GM18498 (cell line): ENCODE measurements around the gene IKBIP.
"Not testable (repeated sequence)": the region's sequence is repeated elsewhere in the genome, so short reads cannot be mapped to it uniquely, and the experiment has no call there.

Experiments used
- ATAC-seq: cut with Tn5 transposase; IDR thresholded peaks from one replicate; pipeline ENCODE4 v1.9.1; 2021; ENCODE audit warnings: mild to moderate bottlenecking, moderate library complexity; ENCODE audit not compliant: unreplicated experiment

The IKBIP gene

DNA sequence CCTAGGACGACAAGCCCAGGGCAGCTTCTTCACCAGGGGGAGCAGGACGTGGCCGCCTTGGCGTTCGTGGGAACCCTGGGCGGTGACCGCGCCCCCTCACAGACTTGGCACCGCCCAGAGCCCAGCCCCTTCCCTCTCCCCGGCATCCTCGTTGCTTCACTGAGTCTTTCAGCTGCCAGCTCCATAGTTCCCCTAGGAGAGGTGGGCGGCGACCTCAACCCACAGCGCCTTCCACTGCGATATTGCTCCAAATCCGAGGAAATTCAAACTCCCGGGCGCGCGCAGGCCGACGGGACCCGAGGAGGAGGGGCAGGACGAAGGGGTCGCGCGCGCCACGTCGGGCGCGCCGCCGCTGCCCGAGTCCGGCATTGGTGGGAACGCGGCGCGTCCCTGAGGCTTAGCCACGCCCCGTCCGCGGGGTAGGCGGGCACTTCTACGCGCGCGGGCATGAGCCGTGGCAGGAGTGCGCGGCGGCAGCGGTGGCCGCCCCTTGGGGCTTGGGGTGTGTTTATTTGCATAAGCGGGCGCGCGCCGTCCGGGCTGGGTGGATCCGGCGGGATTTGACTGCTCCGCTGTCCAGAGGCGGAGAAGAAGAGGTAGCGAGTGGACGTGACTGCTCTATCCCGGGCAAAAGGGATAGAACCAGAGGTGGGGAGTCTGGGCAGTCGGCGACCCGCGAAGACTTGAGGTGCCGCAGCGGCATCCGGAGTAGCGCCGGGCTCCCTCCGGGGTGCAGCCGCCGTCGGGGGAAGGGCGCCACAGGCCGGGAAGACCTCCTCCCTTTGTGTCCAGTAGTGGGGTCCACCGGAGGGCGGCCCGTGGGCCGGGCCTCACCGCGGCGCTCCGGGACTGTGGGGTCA lies at the start of gene IKBIP, which contains the start of gene APAF1:
IKBIP (minus strand) TSS at position 77 of the 860 bp plus-strand sequence. CDS start 87 bp downstream, outside the sequence.
APAF1 (plus strand) TSS at position 579 of the 860 bp plus-strand sequence. CDS start 3,070 bp downstream, outside the sequence.
- peak; percentile 89 for ATAC-seq

- ATAC-seq, result no peak
Observed at GRCh38 chr12:98691351-98691750, 46.8 kb upstream of the IKBIP start.

- no peak for ATAC-seq
Observed at GRCh38 chr12:98686603-98687002, 42.0 kb upstream of the IKBIP start.

GRCh38 chr12:98684199-98684598 lies 39.6 kb upstream of the IKBIP start:
- ATAC-seq, result no peak

GRCh38 chr12:98679611-98680005 lies 35.0 kb upstream of the IKBIP start:
- no peak for ATAC-seq

- no peak for ATAC-seq
Observed at GRCh38 chr12:98678946-98679610, 34.5 kb upstream of the IKBIP start.

DNA sequence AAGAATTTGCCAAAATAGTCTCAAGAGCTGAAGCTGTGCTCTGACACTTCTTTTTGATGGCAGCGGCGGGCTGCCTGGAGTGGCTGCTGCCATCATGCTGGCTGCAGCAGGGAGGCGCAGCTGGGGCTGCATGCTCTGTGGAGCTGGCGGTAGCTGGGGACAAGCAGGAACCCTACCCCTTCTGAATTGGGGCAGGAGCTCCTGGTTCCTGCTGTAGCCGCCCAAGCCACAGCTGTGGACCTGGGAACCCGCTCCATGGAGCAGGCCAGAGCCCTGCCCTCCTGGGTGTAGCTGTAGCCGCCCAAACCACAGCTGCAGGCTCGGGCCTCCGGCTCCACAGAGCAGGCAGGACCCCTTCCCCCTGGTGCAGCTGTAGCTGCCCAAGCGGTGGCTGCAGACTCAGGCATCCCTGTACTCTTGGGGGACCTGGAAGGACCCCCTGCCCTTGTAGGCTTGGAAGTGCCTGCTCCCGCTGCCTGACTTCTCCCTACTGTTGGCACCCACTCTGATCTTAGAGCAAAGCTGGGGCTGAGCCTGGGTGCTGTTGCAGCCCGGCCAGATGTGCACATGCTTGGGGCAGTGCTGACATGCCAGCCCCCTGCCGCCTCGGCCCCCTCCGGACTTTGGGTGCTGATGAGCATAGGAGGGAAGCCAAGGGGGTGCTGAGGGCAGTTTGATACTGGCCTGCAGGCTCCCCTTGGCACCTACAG lies 33.8 kb upstream of the IKBIP start:
- ATAC-seq, result no peak

- no peak for ATAC-seq
Observed at GRCh38 chr12:98674841-98675240, 30.3 kb upstream of the IKBIP start.

GRCh38 chr12:98671459-98671858 lies 26.9 kb upstream of the IKBIP start:
- no peak for ATAC-seq

GRCh38 chr12:98669751-98670150 lies 25.2 kb upstream of the IKBIP start:
- ATAC-seq, result no peak

DNA sequence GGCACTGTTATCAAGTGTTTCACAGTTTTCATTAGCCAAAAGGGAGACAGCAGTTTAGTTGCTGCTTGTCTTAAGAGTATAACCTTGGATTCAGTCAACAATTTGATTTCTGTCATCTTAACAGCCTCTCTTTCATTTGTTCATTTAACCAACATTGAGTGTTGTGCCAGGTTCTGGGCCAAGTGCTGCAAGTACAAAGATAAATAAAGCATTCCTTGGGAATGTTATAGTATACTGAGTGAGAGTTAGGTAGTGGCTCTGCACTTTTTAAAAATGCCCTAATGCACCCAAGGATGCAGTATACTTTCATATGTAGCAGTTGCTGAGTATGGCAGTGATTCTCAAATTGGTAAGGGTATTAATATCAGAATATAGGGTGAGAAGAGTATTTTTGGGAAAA lies 15.9 kb upstream of the IKBIP start:
- no peak for ATAC-seq

DNA sequence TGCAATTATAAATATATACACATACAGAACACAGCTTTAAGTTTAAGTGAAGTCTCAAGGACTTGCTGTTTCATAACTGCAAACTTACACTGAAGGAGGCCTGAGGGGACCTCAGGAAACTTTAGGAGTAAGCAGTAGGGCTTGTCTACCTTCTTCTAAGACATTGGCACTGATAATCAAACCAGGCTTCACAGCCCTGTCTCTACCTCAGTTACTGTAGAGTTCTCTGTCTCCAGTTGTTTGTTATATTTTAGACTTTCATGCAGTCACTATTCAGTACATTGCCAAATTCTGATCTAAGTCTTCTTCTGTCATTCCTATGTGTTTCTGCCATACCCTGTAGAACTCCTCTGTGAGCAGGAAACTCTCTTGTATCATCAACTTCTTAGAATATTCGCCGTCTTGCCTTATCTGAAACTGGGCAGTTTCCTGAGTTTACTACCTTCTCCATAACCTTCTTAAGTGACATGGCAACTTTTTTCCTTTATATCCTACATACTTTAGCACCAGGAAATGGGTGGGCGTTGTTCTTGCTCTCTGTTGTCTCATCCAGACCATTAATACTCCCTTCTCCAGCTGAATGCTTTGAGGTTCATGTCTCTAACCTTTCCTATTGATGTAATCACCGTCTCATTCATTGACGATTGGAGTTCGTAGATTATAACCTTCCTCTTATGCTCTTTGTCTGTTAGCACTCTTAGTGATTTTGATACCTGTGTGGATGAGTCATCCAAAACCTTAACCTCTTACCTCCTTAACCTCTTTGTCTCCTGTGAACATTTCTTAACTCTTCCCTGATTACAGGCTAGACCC lies 11.9 kb upstream of the IKBIP start:
- peak; percentile 65 for ATAC-seq

DNA sequence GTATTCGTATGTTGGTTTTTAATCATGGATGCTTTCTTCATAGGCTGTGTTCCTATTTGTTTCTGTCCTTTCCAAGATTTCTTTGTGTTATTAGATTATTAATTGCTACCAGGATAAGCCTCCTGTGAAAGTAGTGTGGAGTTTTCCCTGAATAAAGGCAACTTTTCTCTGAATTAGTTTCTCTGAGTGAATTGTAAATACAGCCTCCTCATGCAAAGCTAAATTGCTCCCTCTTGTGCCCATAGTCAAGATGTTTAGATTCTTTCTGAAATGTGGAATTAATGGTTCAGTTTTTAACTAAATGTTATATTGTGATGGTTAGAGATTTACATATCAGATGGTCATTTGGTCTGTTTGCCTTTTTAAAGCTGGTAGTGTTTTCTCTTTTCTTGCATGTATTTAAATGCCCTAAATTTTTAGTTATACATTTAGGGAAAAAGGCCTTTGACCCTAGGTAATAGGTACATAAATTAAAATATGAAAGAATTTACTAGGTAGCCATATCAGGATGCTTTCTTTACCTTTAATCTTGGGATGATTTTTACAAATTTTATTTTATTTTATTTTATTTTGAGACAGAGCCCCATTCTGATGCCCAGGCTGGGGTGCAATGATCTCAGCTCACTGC lies 9.4 kb upstream of the IKBIP start:
- ATAC-seq, result peak; percentile 46

DNA sequence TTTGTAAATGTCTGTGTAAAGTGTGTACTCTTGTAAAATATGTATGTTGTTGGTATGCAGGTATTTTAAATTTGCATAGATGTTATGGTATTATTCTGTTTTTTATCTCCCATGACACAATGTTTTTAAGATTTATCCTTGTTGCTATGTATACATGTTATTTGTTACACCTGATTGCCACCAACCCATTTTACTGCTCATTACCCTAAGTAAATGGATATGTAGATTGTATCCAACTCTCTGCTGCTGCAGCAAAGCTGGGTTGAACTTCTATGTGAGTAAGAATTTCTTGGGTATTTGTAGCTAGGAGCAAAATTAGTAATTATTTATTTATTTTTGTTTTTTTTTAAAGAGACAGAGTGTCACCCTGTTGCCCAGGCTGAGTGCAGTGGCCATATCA lies 6.7 kb upstream of the IKBIP start:
- no peak for ATAC-seq

GRCh38 chr12:98646294-98647090 lies 1.9 kb upstream of the IKBIP start:
- ATAC-seq, result no peak

- peak; percentile 1 for ATAC-seq
Observed at GRCh38 chr12:98645572-98646067, 1.0 kb upstream of the IKBIP start.

- ATAC-seq, result peak; percentile 23
Observed at GRCh38 chr12:98644433-98644711, 216 bp downstream of the IKBIP start.

- not testable (repeated sequence) for ATAC-seq
Observed at GRCh38 chr12:98642801-98643200, 1.8 kb downstream of the IKBIP start.

GRCh38 chr12:98639491-98639890 lies 5.1 kb downstream of the IKBIP start:
- ATAC-seq, result no peak
